Upper lobe of left lung (tissue), 6 donors: ENCODE results near the gene NEBL. TPM values are rescaled to one million over a fixed set of nuclear protein-coding genes. Genes with fewer than 3 reads are reported as not detected.
"Not testable (repeated sequence)": the region's sequence is repeated elsewhere in the genome, so short reads cannot be mapped to it uniquely, and the experiment has no call there.

Experiments used
- ATAC-seq, 2 donors: fragments of 200-7000 bp; cut with Tn5 transposase; one replicate each; pipeline ENCODE4 v1.9.1; 2022; ENCODE audit warnings: mild to moderate bottlenecking in 2 of 2, moderate library complexity in 2 of 2; ENCODE audit not compliant: low FRiP score in 2 of 2
- DNase-seq, 2 donors: peaks; one replicate each; pipeline ENCODE4 v3.0.0-alpha.2; 2019 to 2020
- H3K27ac ChIP-seq, 4 donors: fragments of 200-600 bp; sonication (generic); one replicate each; pipeline ENCODE4 v1.5.1; 2016 to 2019
- H3K27me3 ChIP-seq, 4 donors: fragments of 200-600 bp; sonication (generic); one replicate each; pipeline ENCODE4 v1.5.1; 2017 to 2019
- H3K36me3 ChIP-seq, 4 donors: fragments of 200-600 bp; sonication (generic); one replicate each; pipeline ENCODE4 v1.5.1; 2016 to 2019
- H3K4me1 ChIP-seq, 4 donors: fragments of 200-600 bp; sonication (generic); one replicate each; pipeline ENCODE4 v1.5.1; 2018 to 2019
- H3K4me3 ChIP-seq, 4 donors: fragments of 200-600 bp; sonication (generic); one replicate each; pipeline ENCODE4 v1.5.1; 2017 to 2019; ENCODE audit warnings: mild to moderate bottlenecking in 2 of 4, moderate library complexity in 1 of 4
- H3K9me3 ChIP-seq, 4 donors: fragments of 200-600 bp; sonication (generic); one replicate each; pipeline ENCODE4 v1.5.1; 2018 to 2019
- CTCF ChIP-seq, 6 experiments: fragments of 450-650 bp in 4 of 6; fragments of 200-600 bp in 2 of 6; sonication (generic) in 2 of 6; IDR thresholded peaks; one replicate each; pipeline ENCODE4 v1.5.1; 2016 to 2019; ENCODE audit warnings: antibody characterized with exemption in 6 of 6
- EP300 ChIP-seq, 4 donors: sonication (generic); formaldehyde crosslinking; IDR thresholded peaks; one replicate each; pipeline ENCODE4 v1.5.1; 2017; ENCODE audit warnings: antibody characterized with exemption in 4 of 4, control low read depth in 2 of 4
- POLR2A ChIP-seq, 4 donors: fragments of 450-650 bp; IDR thresholded peaks; one replicate each; pipeline ENCODE4 v1.5.1; 2016 to 2017; ENCODE audit warnings: antibody characterized with exemption in 4 of 4, mild to moderate bottlenecking in 2 of 4
- POLR2AphosphoS5 ChIP-seq, 2 donors: sonication (generic); formaldehyde crosslinking; IDR thresholded peaks; one replicate each; pipeline ENCODE4 v1.5.1; 2017; ENCODE audit warnings: antibody characterized with exemption in 2 of 2
- WGBS, 2 donors: methylation state at CpG; one replicate each; pipeline ENCODE4 v1.1.5; 2017 to 2018; 5-methylcytosine and 5-hydroxymethylcytosine counted together
- total RNA-seq, 6 donors: library from RNA; depleted of rRNA in 4 of 6; stranded (reverse); fragments of >200 nt in 4 of 6; gene quantifications; one replicate each; pipeline versions ENCODE4 v1.1.0 to v1.2.1, GENCODE V29; 2016 to 2021
- donor health status: DM: no; HTN: no; CAD: no; lungs with moderate emphysema.
- donor health status: DM: no; HTN: yes; CAD: no; lungs with severe emphysema.

The NEBL gene
- total RNA-seq = 100 to 1,000 TPM in 5 of 6 donors, 10 to 100 TPM in 1; 61.2 to 274 (median 134) TPM

GRCh38 chr10:20897146-20897825 is at the start of gene NEBL:
TSS of gene NEBL (minus strand) at chr10:20897311. CDS start at chr10:20897205, 106 bp downstream.
- H3K9me3 ChIP-seq = no peaks in the 10 kb centered on the region
- ATAC-seq (no peak), DNase-seq (no peak)
- no peaks in the 10 kb centered on the region for H3K27me3 ChIP-seq
- H3K4me1 ChIP-seq = no peaks in the 10 kb centered on the region
- no peak for TF ChIP-seq POLR2A (IDR thresholded peaks at IDR 0.05)
- 69% methylated on average over 2 of the region's 2 CpGs for WGBS, 2 donors
- no peak within 1 kb of the TSS for H3K27ac ChIP-seq
- H3K36me3 ChIP-seq = peaks cover 0 to 5% (median 0%) of the 10 kb centered on the region in 4 donors
- H3K4me3 ChIP-seq = no peak within 1 kb of the TSS

GRCh38 chr10:20945546-20946332 is 48.6 kb upstream of the NEBL start:
- no peak for TF ChIP-seq POLR2A (IDR thresholded peaks at IDR 0.05)
- no peak for TF ChIP-seq CTCF (IDR thresholded peaks at IDR 0.05)
- no peak for TF ChIP-seq EP300 (IDR thresholded peaks at IDR 0.05)
- no peak for TF ChIP-seq POLR2AphosphoS5 (IDR thresholded peaks at IDR 0.05)
- ATAC-seq (no peak), DNase-seq (no peak)
- 81 to 87% methylated on average over 9 of the region's 9 CpGs for WGBS, 2 donors
- Histone ChIP-seq H3K27ac (no peak overlapping the region), H3K27me3 (no peaks in the 10 kb centered on the region), H3K36me3 (peaks cover 0 to 4% (median 0%) of the 10 kb centered on the region in 4 donors), H3K9me3 (no peaks in the 10 kb centered on the region), H3K4me3 (no peak overlapping the region), H3K4me1 (no peaks in the 10 kb centered on the region)

GRCh38 chr10:20944789-20945502 is 47.8 kb upstream of the NEBL start:
- no peaks in the 10 kb centered on the region for H3K4me1 ChIP-seq
- DNase-seq (no peak), ATAC-seq (no peak)
- 89 to 90% methylated on average over 7 of the region's 7 CpGs for WGBS, 2 donors
- H3K27me3 ChIP-seq = no peaks in the 10 kb centered on the region
- H3K36me3 ChIP-seq = peaks cover 0 to 4% (median 0%) of the 10 kb centered on the region in 4 donors
- no peak overlapping the region for H3K27ac ChIP-seq
- no peak overlapping the region for H3K4me3 ChIP-seq
- no peak for TF ChIP-seq CTCF (IDR thresholded peaks at IDR 0.05)
- no peak for TF ChIP-seq EP300 (IDR thresholded peaks at IDR 0.05)
- no peak for TF ChIP-seq POLR2A (IDR thresholded peaks at IDR 0.05)
- TF ChIP-seq POLR2AphosphoS5 (IDR thresholded peaks at IDR 0.05) = no peak
- no peaks in the 10 kb centered on the region for H3K9me3 ChIP-seq

GRCh38 chr10:20939414-20939813 is 42.3 kb upstream of the NEBL start:
- H3K4me1 ChIP-seq, H3K27me3 ChIP-seq, H3K9me3 ChIP-seq, ATAC-seq, H3K4me3 ChIP-seq, H3K27ac ChIP-seq, H3K36me3 ChIP-seq, DNase-seq: not testable (repeated sequence)
- WGBS, 2 donors = 66 to 69% methylated on average over 3 of the region's 5 CpGs

GRCh38 chr10:20936396-20936795 is 39.3 kb upstream of the NEBL start:
- no peak for DNase-seq
- Histone ChIP-seq H3K9me3 (peaks cover 0 to 3% (median 0%) of the 10 kb centered on the region in 4 donors), H3K4me1 (no peaks in the 10 kb centered on the region), H3K27me3 (no peaks in the 10 kb centered on the region), H3K4me3 (no peak overlapping the region), H3K27ac (no peak overlapping the region), H3K36me3 (no peaks in the 10 kb centered on the region)
- no peak for ATAC-seq
- TF ChIP-seq POLR2AphosphoS5 (IDR thresholded peaks at IDR 0.05) = no peak

GRCh38 chr10:20935931-20936330 is 38.8 kb upstream of the NEBL start:
- H3K4me1 ChIP-seq = no peaks in the 10 kb centered on the region
- DNase-seq (no peak), ATAC-seq (no peak)
- TF ChIP-seq CTCF (IDR thresholded peaks at IDR 0.05) (no peak), POLR2A (IDR thresholded peaks at IDR 0.05) (no peak), EP300 (IDR thresholded peaks at IDR 0.05) (no peak), POLR2AphosphoS5 (IDR thresholded peaks at IDR 0.05) (no peak)
- no peak overlapping the region for H3K4me3 ChIP-seq
- no peaks in the 10 kb centered on the region for H3K27me3 ChIP-seq
- H3K27ac ChIP-seq = no peak overlapping the region
- peaks cover 0 to 3% (median 0%) of the 10 kb centered on the region in 4 donors for H3K9me3 ChIP-seq
- WGBS, 2 donors = 71 to 84% methylated on average over 2 of the region's 2 CpGs
- H3K36me3 ChIP-seq = no peaks in the 10 kb centered on the region
